GM21737 (cell line): ENCODE measurements around the gene RERE.

Experiments
- ATAC-seq: cut with Tn5 transposase; IDR thresholded peaks from one replicate; pipeline ENCODE4 v1.9.1; 2021; ENCODE audit warnings: mild to moderate bottlenecking, moderate library complexity; ENCODE audit not compliant: unreplicated experiment

Gene RERE

DNA sequence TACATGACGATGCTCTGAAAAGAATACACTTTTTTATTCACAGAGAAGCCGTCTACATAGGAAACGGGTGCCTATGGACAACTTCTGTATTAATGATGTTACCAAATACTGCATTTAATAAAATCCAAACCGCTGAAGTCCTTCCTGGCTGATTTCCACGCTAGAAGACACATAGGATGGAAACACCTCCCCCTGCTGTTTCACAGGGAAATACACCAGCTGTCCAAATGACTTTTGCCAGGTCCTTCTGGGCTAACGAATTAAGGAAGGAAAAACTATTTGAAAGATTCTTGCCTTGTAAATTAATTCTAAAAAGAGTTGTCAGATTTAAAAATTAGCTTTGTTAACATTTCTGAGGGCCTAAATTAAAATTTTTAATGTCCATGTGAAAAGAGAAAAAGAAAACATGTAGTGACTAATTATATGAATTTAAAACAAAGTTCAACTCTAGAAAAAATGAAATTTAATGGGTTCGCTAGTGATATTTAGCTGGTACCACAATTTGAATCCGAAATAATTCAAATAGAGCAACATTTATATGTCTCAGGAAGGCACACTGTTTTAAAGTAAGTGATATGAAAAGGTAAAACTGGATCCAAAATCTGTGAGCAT lies 146.0 kb downstream of the RERE start:
- ATAC-seq = no peak

DNA sequence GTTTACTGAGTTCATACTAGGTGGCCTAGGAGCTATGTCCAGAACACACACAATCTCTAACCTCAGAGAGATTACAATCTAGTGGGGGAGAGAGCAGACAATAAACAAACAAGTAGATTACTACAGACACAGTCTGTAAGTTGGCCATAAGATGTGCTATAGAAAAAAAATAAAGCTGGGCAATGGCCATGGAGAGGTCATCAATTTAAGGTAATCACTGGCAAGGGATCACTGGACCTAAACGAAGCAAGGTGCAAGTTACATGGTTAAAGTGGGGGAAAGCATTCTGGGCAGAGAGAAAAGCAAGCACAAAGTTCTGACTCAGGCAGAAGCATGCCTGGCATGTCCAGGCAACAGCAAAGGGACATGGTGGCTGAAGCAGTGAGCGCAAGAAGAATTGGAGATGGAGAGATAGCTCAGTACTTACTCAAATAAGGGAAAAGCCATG lies 147.0 kb downstream of the RERE start:
- ATAC-seq = no peak

DNA sequence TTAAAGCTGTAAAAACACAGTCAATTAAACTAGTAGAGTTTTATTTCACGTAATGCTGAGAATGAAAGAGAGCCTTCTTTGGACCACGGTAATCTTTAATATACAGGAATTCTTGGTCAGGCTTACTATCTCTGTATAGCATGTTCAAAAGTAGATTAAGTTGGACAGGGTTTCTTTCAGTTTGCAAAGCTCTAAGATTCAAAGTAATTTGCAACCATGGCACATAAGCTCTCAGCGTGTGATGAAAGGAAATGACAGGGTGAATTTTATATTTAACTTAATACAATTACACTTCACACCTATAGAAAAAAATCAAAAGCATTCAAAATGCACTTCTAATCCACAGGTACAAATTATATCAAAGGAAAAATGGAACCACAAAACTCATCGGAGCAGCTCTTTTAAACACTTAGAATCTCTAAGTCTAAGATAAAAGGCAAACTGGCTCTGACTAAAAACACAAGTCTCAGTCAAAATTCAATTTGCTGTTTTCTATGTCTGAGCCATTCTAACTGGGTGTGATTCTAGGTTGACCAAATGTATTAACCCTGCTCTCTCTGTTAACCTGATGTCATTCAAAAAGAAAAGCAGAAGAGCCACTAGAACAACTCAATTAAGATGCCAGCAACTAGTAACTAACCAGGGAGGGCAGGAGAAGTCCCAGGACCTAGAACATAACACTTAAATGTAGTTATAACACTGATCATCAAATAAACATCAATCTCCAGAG lies 147.7 kb downstream of the RERE start:
- no peak for ATAC-seq

DNA sequence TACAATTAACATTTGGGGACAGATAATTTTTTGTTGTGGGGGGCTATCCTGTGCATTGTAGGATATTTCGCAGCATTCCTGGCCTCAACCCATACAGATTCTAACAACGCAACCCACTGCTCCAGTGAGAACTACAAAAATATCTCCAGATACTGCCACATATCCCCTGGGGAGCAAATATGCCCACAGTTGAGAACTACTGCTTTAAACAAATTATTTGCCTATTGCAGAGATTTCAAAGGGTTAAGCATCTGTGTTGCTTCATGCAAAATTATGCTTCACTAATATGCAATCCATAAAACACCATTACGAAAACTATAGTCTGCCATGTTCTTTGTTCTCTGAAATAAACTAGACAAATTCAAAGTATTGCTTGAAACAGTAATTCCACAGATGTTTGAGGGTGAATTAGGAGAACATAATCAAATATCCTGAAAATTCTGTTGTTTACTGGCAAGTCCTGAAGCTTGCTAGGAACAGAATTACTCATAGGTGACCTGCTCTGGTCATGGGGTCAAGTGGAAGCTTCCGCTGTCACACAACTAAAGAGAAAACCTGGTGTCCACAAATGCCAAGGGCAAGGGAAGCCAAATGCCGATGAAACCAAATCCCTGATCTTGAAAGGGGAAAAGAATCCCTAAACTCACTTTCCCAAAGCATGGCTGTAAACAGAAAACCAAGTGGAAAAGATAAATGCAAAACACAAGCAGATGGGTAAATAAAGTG lies 149.4 kb downstream of the RERE start:
- no peak for ATAC-seq

DNA sequence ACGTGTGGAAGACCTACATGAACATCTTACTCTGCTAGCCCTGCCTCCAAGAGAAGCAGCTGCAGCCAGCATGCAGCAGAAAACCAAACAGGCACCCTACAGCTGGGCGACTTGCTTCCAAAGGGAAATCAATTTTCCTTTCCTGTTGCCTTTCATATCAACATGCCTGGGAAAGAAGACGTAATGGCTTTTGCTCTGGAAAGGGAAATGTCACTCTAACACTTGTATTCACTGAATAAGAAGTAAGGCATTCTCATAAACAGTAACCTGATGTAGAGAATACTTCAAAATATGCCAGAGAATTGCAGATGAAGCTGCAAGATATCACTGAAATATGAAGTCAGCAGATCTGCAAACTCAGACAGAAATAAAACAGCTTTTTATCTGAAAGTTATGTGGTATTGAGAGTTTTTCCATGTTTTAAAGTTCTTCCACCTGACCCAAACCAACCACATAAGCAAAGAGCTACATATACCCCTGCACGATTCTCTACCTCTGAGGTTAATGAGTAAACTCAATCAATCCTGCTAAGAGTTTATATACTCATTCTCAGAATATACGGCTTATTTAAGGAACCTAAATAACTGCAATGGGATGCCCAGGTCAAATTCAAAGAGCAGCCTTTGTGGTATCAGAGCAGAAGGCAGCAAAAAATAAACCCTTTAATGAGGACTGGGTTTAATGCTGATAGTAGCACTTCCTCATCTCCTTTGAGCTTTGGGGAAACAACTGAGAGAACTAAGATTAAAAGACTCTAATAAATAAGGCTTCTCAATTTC lies 150.9 kb downstream of the RERE start:
- ATAC-seq = no peak

DNA sequence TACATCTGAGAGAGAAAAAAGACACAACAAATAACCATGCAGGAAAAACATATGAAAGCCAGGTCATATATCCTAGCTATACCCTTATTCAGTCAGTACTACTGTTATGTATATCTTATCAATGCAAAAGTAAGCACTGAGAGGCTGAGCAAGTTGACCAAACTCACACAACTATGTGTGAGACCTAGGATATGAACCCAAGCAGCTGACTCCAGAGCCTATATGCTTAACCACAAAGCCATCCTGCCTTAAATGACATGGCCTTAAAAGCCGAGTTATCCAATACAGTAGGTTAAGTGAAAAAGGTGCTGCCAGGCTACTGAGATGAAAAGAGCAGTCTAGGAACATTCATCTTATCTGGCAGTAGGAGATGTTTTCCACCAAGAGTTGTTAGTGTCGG lies 151.6 kb downstream of the RERE start:
- ATAC-seq = no peak

DNA sequence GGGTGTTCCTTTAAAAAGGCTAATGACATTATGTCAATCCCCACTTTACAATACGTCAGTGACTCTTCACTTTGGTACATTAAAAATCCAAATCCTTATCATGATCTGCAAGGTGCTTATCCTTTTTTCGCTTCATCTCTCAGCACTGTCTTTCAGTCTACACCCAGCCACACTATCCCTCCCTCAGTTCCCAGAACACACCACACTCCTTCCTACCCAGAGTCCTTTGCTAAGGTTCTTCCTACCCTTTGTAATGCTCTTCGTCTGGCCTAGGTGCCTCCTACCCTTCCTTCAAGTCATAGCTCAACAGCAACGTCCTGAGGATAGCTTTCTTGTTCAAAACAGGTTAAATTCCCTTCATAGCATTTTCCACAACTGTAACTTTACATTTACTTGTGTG lies 152.6 kb downstream of the RERE start:
- no peak for ATAC-seq

DNA sequence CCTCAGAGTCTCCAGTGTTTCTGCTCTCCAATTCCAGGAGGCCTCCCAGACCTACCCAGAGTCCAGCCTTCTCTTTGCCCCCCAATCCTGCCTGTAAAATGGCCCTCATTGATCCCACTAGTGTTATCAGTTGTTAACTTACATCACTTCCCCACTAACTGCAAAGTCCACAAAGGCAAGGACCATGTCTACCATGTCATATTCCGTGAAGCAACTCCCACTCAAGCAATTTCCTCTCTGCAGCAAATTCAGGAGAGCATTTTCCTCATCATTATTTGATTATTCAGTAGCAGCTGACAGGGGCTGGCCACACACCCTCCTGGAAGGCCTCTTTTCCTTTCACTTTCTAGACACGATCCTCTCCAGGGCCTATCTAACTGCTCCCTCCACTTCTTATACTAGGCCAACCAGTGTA lies 153.5 kb downstream of the RERE start:
- ATAC-seq = peak; percentile 38

DNA sequence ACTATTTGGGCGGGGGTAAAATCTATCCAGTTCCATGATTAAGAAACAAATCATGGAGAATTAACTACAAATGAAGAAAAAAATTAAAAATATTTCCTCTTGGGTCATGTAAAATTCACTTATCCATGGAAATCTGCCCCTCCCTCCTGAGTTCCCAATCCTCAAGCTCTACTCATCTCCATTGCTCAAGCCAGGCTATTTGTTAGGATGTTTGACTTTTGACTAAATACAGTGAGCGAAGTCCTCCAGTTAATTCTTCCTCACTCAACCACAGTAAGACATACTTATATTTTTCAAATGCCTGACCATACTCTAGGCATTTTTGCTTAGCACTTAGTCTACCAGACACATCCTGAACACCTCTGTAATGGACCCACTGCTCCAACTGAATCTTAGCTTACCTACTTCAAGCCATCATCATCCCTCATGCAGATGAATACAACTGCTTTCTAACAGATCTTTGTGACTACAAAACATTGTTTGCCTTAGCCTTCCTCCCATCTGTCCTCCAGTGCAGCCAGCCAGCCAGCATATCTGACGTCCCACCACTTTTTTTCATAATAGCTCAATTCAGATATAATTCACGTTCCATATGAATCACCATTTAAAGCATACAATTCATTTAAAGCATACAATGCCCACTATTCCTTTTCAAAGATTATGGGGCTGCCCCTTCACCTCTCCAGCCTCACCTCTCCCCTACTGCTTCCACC lies 154.2 kb downstream of the RERE start:
- no peak for ATAC-seq

DNA sequence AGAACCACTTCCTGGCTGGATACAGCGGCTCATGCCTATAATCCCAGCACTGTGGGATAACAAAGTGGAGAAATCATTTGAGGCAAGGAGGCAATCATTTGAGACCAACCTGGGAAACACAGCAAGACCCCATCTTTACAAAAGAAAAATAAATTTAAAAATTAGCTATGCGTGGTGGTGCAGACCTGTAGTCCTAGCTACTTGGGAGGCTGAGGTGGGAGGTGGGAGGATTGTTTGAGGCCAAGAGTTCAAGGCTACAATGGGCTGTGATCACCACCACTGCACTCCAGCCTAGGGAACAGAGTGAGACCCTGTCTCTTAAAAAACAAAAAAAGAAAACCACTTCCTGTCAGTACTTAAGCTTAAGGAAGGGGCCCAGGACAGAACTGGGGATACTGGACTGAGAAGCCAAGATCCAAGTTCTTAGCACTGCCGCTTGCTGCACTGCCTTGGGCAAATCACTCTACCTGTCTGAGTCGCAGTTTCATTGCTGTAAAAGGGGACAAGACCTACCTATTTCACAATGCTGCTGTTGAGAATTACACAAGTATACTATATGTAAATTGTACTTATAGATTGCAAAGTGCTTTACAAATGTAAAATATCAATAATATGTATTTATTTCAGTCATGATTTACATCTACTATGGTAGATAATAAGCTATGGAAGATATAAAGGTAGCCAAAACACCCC lies 154.9 kb downstream of the RERE start:
- no peak for ATAC-seq

DNA sequence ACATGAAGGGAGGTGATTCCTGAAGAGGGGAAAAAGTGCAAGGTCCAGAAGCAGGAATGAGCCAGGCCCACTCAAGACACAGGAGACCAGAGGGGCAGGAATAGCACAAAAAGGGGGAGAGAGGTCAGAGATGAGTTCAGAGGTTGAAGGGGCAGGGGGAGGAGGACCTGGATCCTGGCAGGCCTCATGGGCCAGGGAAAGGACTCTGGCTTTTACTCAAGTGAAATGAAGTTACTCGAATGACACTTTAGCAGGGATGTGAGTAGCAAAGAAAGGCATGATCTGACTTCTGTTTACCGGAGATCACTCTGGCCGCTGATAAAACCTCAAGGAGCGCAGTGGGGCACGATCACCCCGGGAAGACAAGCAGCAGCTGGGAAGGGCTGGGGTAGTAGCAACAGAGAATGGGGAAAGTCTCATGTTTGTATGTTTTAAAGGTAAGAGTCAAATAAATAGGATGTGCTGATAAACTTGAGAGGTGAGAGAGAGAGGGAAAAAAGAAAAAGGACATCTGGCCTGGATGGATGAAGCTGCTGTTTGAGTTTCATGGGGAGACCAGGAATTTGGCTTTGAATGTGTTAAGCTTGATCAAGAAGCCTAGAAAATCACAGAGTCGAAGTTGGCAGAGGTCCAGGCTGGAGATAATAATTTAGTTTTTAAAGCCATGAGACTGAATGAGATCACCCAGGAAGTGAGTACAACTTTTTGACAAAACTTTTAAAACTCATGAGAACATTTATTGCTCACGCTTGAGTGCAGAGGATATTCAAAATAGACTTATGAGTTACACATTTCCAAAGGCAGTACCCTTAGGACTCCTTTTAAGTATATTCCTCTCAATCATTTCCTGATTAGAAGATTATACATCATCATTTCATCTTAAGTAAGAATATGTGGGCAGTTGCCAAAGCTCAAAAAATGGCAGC lies 156.0 kb downstream of the RERE start:
- no peak for ATAC-seq

DNA sequence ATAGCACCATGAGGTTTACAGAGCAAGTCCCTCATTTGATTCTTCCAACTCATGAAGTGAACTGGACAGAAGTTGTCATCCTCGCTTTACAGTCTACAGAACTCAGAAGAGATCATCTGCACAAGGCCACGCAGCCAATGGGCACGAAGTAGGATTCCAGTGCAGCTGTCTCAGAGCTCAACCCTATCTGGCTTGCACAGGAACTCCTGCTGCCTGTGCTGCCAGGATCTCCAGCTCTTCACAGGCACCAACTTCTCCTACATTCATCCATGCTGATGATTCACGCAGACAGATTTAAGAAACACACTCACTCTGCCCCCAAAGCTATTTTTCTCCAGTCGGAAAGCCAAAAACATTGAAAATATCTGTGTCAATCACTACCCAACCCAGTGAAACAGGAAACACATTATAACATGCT lies 157.0 kb downstream of the RERE start:
- no peak for ATAC-seq

DNA sequence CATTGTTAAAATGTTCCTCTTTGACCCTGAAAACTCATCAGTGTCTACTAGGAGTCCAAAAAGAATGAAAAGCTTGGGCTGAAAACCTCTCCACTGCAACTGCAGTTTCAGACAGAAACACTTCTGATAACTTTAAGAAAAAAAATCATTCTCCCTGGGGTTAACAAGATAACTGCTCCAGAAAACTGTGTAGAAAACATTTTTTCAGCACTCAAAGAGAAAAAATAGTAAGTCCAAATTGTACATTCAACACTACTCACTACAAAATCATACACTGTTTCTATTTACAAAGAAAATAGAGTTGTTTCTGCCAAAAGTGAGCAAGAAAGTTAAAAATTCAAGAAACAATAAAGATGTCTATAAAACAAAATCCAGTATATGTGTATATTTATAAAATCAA lies 157.8 kb downstream of the RERE start:
- ATAC-seq = no peak

DNA sequence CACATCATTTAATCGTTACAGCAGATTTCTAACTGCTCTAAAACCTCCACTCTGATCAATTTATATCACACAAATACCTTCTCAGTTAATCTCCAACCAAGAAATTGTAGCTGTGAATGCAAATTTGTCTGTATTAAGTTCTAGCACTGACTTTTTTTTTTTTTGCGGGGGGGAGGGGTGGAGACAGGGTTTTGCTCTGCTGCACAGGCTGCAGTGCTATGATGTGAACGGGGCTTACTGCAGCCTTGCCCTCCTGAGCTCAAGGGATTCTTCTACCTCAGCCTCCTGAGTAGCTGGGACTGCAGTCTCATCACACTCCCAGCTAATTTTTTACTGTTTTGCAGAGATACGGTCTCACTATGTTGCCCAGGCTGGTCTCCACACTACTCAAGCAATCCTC lies 163.6 kb downstream of the RERE start:
- no peak for ATAC-seq

DNA sequence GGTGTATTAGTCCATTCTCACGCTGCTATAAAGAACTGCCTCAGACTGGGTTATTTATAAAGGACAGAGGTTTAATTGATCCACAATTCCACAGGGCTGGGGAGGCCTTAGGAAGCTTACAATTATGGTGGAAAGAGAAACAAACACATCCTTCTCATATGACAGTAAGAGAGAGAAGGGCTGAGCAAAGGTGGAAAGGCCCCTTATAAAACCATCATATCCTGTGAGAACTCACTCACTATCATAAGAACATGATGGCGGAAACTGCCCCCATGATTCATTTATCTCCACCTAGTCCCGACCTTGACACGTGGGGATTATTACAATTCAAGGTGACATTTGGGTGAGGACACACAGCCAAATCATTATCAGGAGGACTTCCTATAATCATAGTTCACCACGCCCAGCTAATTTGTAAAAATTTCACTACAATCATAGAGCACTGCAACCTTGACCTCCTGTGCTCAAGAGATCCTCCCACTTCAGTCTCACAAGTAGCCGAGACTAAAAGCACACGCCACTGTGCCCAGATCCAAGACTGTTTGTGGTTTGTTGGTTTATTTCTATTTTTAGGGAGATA lies 164.9 kb downstream of the RERE start:
- no peak for ATAC-seq

DNA sequence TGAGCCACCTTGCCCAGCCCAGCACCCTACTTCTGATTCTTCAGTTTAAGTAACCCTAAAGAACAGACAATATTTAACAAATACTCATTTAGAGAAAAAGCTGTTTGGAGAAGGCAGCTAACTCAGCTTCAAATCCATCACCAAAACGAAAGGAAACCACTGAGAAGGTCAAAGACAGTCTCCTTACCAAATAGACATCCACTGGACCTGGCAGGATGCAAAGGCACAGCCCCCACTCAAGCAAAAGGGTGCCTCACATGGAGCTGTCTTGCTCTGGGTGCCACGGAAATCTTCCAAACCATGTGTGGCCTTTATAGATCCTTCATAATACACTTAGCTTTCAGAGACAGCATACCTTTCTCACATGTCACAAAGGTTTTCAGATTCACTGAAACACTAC lies 165.5 kb downstream of the RERE start:
- ATAC-seq = no peak

DNA sequence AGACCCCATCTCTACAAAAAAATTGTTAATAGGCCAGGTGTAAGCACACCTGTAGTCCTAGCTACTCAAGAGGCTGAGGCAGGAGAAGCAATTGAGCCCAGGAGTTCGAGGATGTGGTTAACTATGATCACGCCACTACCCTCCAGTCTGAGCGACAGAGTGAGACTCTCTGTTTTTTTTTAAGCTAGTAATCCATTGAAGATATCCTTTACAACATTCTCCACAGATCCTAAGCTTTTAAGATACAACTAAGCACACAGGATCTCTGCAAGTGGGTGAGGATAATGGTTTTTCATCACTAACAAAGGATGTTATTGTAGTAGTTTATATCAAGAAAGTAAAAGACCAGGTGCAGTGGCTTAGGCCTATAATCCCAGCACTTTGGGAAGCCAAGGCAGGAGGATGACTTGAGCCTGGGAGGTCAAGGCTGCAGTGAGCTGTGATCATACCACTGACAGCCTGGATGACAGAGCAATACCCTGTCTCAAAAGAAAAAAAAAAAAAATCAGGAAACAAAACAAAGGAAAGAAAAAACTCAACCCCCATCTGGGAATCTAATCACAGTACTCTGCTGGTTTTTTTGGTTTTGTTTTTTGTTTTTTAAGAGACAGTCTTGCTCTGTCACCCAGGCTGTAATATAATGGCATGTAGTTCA lies 166.1 kb downstream of the RERE start:
- ATAC-seq = no peak

DNA sequence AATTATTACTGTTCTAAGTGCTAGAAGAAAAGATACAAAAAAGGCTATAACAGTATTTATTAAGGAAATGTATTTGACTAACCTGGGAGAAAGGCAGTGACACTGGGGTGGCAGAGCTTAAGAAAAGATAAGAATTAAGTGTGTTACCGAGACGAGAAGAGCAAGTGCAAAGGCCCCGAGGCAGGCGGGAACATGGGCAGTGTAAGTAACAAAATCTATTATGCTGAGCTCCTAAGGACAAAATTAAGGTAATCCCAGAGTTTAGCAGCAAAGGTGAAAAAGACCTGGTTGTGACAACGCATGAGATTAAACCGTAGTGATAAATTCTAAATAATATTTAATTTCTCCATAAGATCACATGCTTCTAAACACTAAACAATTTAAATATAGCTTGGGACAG lies 167.6 kb downstream of the RERE start:
- ATAC-seq = no peak
